HK-2 (cell line): ENCODE measurements around the gene CMYA5.
A peak's percentile ranks its signal among the peaks of the same experiment; 100 is the strongest.
"Not testable (repeated sequence)": the region's sequence is repeated elsewhere in the genome, so short reads cannot be mapped to it uniquely, and the experiment has no call there.

Experiments used
- DNase-seq: peaks from one replicate; pipeline ENCODE4 v3.0.0-alpha.2; 2018; ENCODE audit not compliant: unreplicated experiment

The CMYA5 gene

DNA sequence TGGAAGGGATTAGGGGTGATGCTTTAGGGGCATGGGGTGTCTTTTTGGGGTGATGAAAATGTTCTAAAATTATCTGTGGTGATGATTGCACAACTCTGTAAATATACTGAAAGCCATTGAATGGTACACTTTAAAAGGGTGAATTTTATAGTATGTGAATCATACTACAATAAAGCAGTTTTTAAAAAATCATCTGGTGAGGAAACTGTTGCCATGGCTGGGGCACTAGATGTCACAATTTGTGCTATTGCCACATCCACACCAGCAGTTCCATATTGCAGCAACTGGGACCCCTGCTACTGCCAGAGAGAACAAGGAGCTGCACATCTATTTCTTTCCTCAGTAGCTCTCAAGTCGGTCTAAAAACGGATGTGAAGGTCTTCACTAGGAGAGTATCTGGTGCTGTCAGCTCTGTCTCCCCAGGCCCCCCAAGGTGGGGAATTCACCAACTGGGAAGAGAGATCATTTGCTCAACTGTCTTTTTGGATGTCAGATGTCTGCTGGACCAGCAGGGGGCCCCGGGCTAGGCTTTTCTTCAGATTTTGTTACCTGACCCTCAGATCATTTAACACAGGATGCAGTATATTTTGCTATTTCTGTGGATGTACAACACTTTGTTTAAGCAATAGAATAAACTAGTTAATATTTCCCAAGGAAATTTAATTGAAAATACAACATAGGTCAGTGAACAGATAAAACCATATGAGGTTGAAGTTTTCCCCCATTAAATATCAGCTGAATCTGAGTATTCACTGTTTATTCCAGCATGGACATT, 13.2 kb downstream of the CMYA5 start:
- peak; percentile 4 for DNase-seq

DNA sequence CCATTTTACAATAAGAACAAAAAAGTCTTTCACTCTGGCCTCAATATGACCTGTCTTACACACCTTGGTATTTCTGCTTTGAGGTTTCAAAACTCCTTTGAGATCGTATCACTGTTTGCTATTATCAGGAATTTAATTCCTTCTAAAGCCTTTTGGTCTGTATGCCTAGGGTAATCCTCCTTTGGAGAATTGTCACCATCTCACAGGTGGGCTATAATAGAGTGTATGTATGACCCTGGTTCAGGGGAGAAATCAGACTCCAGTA, 13.7 kb downstream of the CMYA5 start:
- no peak for DNase-seq

- DNase-seq, result no peak
Observed at GRCh38 chr5:79704553-79704952, 14.9 kb downstream of the CMYA5 start.

DNA sequence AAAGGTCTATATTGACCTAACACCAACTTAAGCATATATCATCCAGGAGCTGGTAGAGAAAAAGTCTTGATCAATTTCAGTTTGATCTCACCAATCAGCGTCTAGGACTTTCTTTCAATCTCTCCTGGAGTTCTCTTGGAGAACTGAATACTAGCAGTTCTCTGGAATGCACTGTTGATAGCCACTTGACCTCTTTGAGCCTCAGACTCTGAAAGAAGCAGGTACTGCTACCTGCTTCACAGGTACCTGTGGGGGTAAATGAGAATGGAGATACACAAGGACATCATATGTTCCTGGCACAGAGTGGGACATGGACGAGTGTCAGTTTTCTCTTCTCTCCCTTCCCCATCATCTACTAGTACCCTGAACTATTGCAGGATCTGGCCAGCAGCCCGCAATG, 16.0 kb downstream of the CMYA5 start:
- no peak for DNase-seq

DNA sequence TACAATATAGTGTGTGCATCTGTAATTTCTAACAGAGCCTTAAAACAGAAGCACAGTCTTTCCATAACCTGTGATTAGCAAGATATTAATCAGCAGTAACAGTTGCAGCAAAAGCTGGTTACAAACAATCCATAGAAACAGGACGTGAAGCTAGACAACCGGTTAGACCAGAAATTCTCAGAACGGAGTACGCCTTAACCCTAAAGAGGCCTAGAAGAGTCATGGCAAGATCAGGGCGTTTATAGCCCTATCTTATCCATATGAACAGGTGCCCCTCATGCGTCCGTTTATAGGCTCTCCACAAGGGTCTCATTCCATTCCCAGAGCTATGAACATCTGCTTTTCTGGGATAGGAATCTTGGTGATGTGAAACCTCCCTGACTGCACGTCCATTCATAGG, 16.7 kb downstream of the CMYA5 start:
- DNase-seq, result not testable (repeated sequence)

DNA sequence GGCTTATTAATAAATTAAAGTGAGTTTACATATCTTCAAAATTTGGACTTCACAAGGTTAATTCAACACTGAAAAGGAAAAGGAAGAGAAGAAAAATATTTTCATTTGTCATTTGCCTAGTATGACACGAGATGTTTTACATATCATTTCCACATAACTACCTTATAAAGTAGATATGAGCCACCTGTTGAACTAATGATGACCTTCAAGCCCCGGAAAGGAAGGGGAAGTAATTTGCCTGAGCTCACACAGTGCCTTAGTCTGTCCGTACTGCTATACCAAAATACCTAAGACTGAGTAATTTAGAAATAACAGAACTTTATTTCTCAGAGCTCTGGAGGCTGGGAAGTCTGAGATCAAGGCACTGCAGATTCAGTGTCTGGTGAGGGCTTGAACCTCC, 17.9 kb downstream of the CMYA5 start:
- DNase-seq, result no peak

- DNase-seq, result no peak
Observed at GRCh38 chr5:79712741-79713140, 23.1 kb downstream of the CMYA5 start.

GRCh38 chr5:79713727-79714126, 24.1 kb downstream of the CMYA5 start:
- DNase-seq, result no peak

GRCh38 chr5:79716839-79717238, 27.2 kb downstream of the CMYA5 start:
- DNase-seq, result no peak

- no peak for DNase-seq
Observed at GRCh38 chr5:79720096-79720495, 30.5 kb downstream of the CMYA5 start.

DNA sequence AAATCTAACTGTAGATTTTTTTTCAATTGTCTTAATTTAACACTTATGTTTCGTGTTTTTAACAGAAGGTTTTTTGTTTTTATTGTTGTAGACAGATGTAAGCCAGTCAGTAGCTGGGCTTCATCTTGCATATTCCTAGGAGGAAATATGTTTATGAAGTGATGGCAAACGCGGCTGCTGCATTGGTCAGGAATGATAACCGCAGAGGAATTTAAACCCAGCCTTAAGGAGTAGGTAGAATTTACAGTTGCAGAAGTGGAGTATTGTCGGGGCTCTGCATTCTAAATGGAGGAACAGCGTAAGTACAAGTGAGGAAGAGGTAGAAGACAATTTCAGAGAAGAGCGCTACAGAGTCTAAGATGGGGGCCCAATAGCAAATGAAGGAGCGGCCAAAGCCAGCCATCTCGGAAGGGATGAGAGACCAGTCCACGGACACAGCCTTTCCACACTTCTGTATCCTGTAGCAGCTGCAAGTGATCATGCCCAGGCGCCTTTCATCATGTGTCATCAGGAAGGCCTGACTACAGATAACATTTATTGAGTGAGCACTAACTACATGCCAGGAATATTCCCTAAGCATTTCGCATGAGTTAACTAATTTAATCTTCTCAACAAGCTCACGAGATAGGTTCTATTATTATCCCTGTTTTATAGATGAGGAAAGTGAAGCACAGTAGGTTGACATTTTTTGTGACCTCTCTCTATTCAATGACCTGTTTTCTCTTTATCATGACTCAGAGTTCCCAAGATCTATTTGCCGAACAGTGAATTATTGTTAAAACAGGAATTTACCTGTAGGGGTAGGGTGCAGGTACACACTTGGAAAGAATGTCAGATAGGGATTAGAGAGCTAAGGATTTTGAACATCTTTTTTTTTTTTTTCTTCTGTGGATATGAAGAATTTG, 38.1 kb downstream of the CMYA5 start:
- no peak for DNase-seq

DNA sequence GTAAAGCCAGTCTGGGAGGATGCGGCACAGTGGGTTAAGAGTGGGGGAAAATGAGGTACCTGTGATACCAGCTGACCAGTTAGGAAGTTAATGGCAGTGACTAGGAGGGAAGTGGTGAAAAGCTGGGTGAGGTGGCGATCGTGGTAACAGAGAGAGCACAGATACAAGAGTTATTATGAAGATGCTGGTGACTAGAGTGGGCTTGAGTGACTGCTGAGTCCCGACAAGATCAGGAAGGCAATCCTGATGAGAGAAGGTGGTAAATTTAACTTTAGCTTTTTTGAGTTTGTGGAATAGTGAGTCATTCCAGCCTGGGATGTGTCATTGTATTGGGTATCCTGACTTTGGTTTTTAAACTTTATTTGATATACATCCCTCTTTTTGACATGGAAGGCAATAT, 38.8 kb downstream of the CMYA5 start:
- DNase-seq, result no peak

- DNase-seq, result no peak
Observed at GRCh38 chr5:79729679-79730078, 40.0 kb downstream of the CMYA5 start.

GRCh38 chr5:79730564-79730963, 40.9 kb downstream of the CMYA5 start:
- DNase-seq, result no peak

GRCh38 chr5:79731775-79732174, 42.1 kb downstream of the CMYA5 start:
- DNase-seq, result no peak

- DNase-seq, result no peak
Observed at GRCh38 chr5:79736528-79737514, 47.2 kb downstream of the CMYA5 start.

DNA sequence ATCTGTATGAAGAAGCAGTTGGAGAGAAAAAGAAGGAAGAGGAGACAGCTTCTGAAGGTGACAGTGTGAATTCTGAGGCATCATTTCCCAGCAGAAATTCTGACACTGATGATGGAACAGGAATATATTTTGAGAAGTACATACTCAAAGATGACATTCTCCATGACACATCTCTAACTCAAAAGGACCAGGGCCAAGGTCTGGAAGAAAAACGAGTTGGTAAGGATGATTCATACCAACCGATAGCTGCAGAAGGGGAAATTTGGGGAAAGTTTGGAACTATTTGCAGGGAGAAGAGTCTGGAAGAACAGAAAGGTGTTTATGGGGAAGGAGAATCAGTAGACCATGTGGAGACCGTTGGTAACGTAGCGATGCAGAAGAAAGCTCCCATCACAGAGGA, 48.7 kb downstream of the CMYA5 start:
- DNase-seq, result no peak

- no peak for DNase-seq
Observed at GRCh38 chr5:79742549-79743136, 53.0 kb downstream of the CMYA5 start.

DNA sequence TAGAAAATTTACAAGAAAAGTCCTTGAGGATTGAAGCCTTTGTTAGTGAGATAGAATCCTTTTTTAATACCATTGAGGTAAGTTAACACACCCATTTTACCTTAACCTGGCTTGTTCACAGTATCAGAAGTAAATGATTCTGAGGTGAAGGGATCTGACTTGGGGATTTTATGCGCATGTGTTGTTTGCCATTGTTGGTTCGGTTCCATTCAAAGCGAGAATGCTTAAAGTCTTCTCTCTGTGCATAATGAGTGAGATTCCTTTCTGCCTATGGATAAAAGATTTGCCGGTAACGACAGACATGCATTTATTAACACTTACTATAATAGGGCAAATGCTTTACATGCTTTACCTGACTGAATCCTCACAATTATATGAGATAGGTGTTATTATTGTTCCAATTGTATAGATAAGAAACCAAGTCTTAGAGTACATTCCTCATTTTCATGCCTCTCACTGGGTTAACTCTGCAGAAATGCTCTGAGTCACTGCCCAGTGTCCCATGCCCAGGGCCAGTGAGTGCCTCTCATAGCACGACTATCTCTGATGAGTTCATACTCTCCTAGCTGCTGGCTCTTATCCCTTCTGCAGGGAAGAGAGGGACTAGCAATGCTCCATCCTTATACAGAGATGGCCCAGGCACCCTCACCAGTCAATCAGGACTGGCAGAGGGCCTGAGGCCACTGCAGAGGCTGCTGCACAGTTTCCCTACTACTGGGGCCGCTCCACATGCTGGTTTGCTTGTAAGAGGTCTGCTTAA, 54.4 kb downstream of the CMYA5 start:
- no peak for DNase-seq

GRCh38 chr5:79745255-79745654, 55.6 kb downstream of the CMYA5 start:
- no peak for DNase-seq
